H1 (cell line): ENCODE results near the gene UFD1. TPM values are rescaled to one million over a fixed set of nuclear protein-coding genes. Genes with fewer than 3 reads are reported as not detected.

Experiments
- GTF2F1 ChIP-seq: IDR thresholded peaks from 2 replicates; pipeline ENCODE4 v1.6.1; 2012; ENCODE audit warnings: low read depth, low read length, improper control_type of control experiment, borderline replicate concordance
- HDAC6 ChIP-seq: IDR thresholded peaks from one replicate; pipeline ENCODE4 v1.7.1; 2012; ENCODE audit warnings: low read depth, mild to moderate bottlenecking, inconsistent platforms, low read length, moderate library complexity
- RAD21 ChIP-seq, 2 experiments: IDR thresholded peaks in 1 of 2; conservative IDR thresholded peaks in 1 of 2; 2 replicates each; pipeline ENCODE4 v1.6.1; 2011; ENCODE audit warnings: low read depth in 2 of 2, low read length in 2 of 2, improper control_type of control experiment in 1 of 2, inconsistent platforms in 1 of 2, mild to moderate bottlenecking in 1 of 2, moderate library complexity in 1 of 2
- SRF ChIP-seq: IDR thresholded peaks from 2 replicates; pipeline ENCODE4 v1.6.1; 2011; ENCODE audit warnings: mild to moderate bottlenecking, low read depth, low read length, moderate library complexity
- TAF7 ChIP-seq: optimal IDR thresholded peaks from 2 replicates; pipeline ENCODE3; 2011; ENCODE audit warnings: low read depth, mild to moderate bottlenecking, inconsistent platforms, low read length, moderate library complexity, borderline replicate concordance
- TCF12 ChIP-seq: IDR thresholded peaks from 2 replicates; pipeline ENCODE4 v1.6.1; 2011; ENCODE audit warnings: low read depth, mild to moderate bottlenecking, low read length
- ZNF274 ChIP-seq: IDR thresholded peaks from 2 replicates; pipeline ENCODE4 v1.7.0; 2012; ENCODE audit warnings: low read length, borderline replicate concordance; ENCODE audit errors: extremely low read depth
- polyA plus RNA-seq, 7 experiments: library from polyadenylated mRNA; depleted of rRNA in 3 of 7; stranded (reverse) in 5 of 7; unstranded in 2 of 7; fragments of >200 nt in 5 of 7; fragments of 200-250 nt in 2 of 7; gene quantifications; 1 replicate in 5 of 7; 2 replicates in 1 of 7; 4 replicates in 1 of 7; pipeline versions ENCODE4 v1.2.1 to v1.2.3, GENCODE V29; 2011 to 2013; ENCODE audit warnings: missing spikeins in 2 of 7, mixed read lengths in 2 of 7
- total RNA-seq: library from RNA; stranded (reverse); fragmentation: NEBNext Ultra II Directional; extraction: Animal tissue kit (Norgen Biotek cat#: 25700); gene quantifications from 2 replicates; pipeline ENCODE4 v1.2.1, GENCODE V29; 2021
- TF ChIP-seq, protein P1 (sequence below), 3 experiments: IDR thresholded peaks; 1 replicate in 2 of 3; 2 replicates in 1 of 3; pipeline versions ENCODE4 v1.5.1 to v1.6.1; 2011; ENCODE audit warnings: low read length in 3 of 3, mild to moderate bottlenecking in 3 of 3, inconsistent platforms in 2 of 3, low read depth in 1 of 3, moderate library complexity in 1 of 3; ENCODE audit not compliant: insufficient read depth in 1 of 3; ENCODE audit errors: control extremely low read depth in 1 of 3

UFD1 gene
- total and polyA plus RNA-seq, 2 of the 8 experiments (the other 6 are each of a cell fraction or from before 2014, with no cell fraction given), result 74.6 to 116 TPM

DNA sequence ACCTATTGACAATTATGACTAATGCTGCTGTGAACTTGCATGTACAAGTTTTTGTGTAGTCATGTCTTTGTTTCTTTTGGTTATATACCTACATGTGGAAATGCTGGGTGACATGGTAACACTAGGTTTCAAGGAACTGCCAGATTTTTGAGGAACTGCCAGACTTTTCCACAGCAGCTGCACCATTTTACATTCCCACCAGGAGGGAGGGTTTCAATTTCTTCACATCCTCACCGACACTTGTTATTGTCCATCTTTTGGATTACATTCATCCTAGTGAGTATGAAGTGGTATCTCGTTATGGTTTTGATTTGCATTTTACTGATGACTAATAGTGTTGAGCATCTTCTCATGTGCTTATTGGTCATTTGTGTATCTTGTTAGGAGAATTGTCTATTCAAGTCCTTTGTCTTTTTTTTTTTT is 31.9 kb upstream of the UFD1 start (continued):
- TF ChIP-seq SRF, result no peak
- TF ChIP-seq HDAC6, result no peak
- no peak for TF ChIP-seq TCF12
- no peak for TF ChIP-seq RAD21 (IDR thresholded peaks at IDR 0.05 in 1 of 2, conservative IDR thresholded peaks at IDR 0.05 in 1 of 2; ENCODE audit: low read depth in 2 of 2, low read length in 2 of 2)
- no peak for TF ChIP-seq TAF7
- TF ChIP-seq ZNF274, result no peak
- TF ChIP-seq GTF2F1, result no peak
- TF ChIP-seq, protein P1, sequence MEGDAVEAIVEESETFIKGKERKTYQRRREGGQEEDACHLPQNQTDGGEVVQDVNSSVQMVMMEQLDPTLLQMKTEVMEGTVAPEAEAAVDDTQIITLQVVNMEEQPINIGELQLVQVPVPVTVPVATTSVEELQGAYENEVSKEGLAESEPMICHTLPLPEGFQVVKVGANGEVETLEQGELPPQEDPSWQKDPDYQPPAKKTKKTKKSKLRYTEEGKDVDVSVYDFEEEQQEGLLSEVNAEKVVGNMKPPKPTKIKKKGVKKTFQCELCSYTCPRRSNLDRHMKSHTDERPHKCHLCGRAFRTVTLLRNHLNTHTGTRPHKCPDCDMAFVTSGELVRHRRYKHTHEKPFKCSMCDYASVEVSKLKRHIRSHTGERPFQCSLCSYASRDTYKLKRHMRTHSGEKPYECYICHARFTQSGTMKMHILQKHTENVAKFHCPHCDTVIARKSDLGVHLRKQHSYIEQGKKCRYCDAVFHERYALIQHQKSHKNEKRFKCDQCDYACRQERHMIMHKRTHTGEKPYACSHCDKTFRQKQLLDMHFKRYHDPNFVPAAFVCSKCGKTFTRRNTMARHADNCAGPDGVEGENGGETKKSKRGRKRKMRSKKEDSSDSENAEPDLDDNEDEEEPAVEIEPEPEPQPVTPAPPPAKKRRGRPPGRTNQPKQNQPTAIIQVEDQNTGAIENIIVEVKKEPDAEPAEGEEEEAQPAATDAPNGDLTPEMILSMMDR (IDR thresholded peaks at IDR 0.05; ENCODE audit: control extremely low read depth in 1 of 3, insufficient read depth in 1 of 3, low read depth in 1 of 3, low read length in 3 of 3), result no peak
